Measurements from ENCODE around the gene SOBP. TPM values are rescaled to one million over a fixed set of nuclear protein-coding genes. Genes with fewer than 3 reads are reported as not detected.

SOBP gene
- polyA plus RNA-seq, 3 donors: 0.93 to 10.8 (median 1.8) TPM

- no peak overlapping the region for H3K27ac ChIP-seq (ENCODE audit: low read depth, low read length)
- 84 to 94% (median 85%) methylated on average over 3 of the region's 3 CpGs for WGBS, 3 donors
Measured at GRCh38 chr6:107624050-107624449, 134.1 kb downstream of the SOBP start.

- 94 to 97% (median 94%) methylated on average over 1 of the region's 1 CpG for WGBS, 3 donors
- H3K27ac ChIP-seq (ENCODE audit: low read depth, low read length): no peak overlapping the region
Measured at GRCh38 chr6:107624541-107624940, 134.6 kb downstream of the SOBP start.

- 76 to 91% (median 83%) methylated on average over 1 of the region's 1 CpG for WGBS, 3 donors
- H3K27ac ChIP-seq (ENCODE audit: low read depth, low read length): no peak overlapping the region
Measured at GRCh38 chr6:107625264-107625663, 135.3 kb downstream of the SOBP start.

- 76 to 88% (median 82%) methylated on average over 5 of the region's 5 CpGs for WGBS, 3 donors
- no peak overlapping the region for H3K27ac ChIP-seq (ENCODE audit: low read depth, low read length)
Measured at GRCh38 chr6:107626645-107627044, 136.7 kb downstream of the SOBP start.

GRCh38 chr6:107627969-107628368 lies 138.1 kb downstream of the SOBP start:
- WGBS, 3 donors: 92 to 96% (median 94%) methylated on average over 4 of the region's 4 CpGs
- no peak overlapping the region for H3K27ac ChIP-seq (ENCODE audit: low read depth, low read length)

- 70 to 92% (median 86%) methylated on average over 3 of the region's 3 CpGs for WGBS, 3 donors
- H3K27ac ChIP-seq (ENCODE audit: low read depth, low read length): no peak overlapping the region
Measured at GRCh38 chr6:107628878-107629277, 139.0 kb downstream of the SOBP start.

- H3K27ac ChIP-seq (ENCODE audit: low read depth, low read length): no peak overlapping the region
- WGBS, 3 donors: 76 to 81% (median 76%) methylated on average over 6 of the region's 6 CpGs
Measured at GRCh38 chr6:107629548-107630129, 139.7 kb downstream of the SOBP start.

- H3K27ac ChIP-seq (ENCODE audit: low read depth, low read length): no peak overlapping the region
- 86 to 93% (median 87%) methylated on average over 4 of the region's 4 CpGs for WGBS, 3 donors
Measured at GRCh38 chr6:107630348-107630977, 140.5 kb downstream of the SOBP start.

GRCh38 chr6:107632381-107633136 lies 142.6 kb downstream of the SOBP start:
- H3K27ac ChIP-seq (ENCODE audit: low read depth, low read length): no peak overlapping the region
- 80 to 87% (median 86%) methylated on average over 2 of the region's 2 CpGs for WGBS, 3 donors

- WGBS, 3 donors: 70 to 83% (median 72%) methylated on average over 34 to 39 of the region's 39 CpGs
- H3K27ac ChIP-seq (ENCODE audit: low read depth, low read length): no peak overlapping the region
Measured at GRCh38 chr6:107633680-107634323, 143.9 kb downstream of the SOBP start.

GRCh38 chr6:107634324-107635056 lies 144.6 kb downstream of the SOBP start:
- 9 to 30% (median 13%) methylated on average over 75 to 101 of the region's 101 CpGs for WGBS, 3 donors

GRCh38 chr6:107635057-107635515 lies 145.2 kb downstream of the SOBP start:
- WGBS, 3 donors: 52 to 76% (median 56%) methylated on average over 29 to 40 of the region's 40 CpGs

More at GRCh38 chr6:107634324-107635056, 144.6 kb downstream of the SOBP start:
- no peak overlapping the region for H3K27ac ChIP-seq (ENCODE audit: low read depth, low read length)

GRCh38 chr6:107636486-107636885 lies 146.6 kb downstream of the SOBP start:
- WGBS, 3 donors: 93 to 96% (median 93%) methylated on average over 10 of the region's 10 CpGs

More at GRCh38 chr6:107635057-107635515, 145.2 kb downstream of the SOBP start:
- H3K27ac ChIP-seq (ENCODE audit: low read depth, low read length): no peak overlapping the region

GRCh38 chr6:107637316-107638315 lies 147.7 kb downstream of the SOBP start:
- H3K27ac ChIP-seq (ENCODE audit: low read depth, low read length): no peak overlapping the region
- WGBS, 3 donors: 78 to 79% (median 79%) methylated on average over 11 of the region's 11 CpGs

More at GRCh38 chr6:107636486-107636885, 146.6 kb downstream of the SOBP start:
- H3K27ac ChIP-seq (ENCODE audit: low read depth, low read length): no peak overlapping the region

- WGBS, 3 donors: 78 to 84% (median 83%) methylated on average over 4 of the region's 4 CpGs
- H3K27ac ChIP-seq (ENCODE audit: low read depth, low read length): no peak overlapping the region
Measured at GRCh38 chr6:107638493-107638892, 148.6 kb downstream of the SOBP start.

- H3K27ac ChIP-seq (ENCODE audit: low read depth, low read length): no peak overlapping the region
- WGBS, 3 donors: 39 to 43% (median 41%) methylated on average over 2 of the region's 2 CpGs
Measured at GRCh38 chr6:107639511-107639910, 149.6 kb downstream of the SOBP start.

- 46 to 82% (median 62%) methylated on average over 1 of the region's 1 CpG for WGBS, 3 donors
- H3K27ac ChIP-seq (ENCODE audit: low read depth, low read length): no peak overlapping the region
Measured at GRCh38 chr6:107641071-107641470, 151.2 kb downstream of the SOBP start.

Measured in adipose tissue (tissue), 3 donors.